Measurements from ENCODE around the gene L3MBTL4. TPM values are rescaled to one million over a fixed set of nuclear protein-coding genes. Genes with fewer than 3 reads are reported as not detected.

The L3MBTL4 gene
- total RNA-seq, 2 experiments from 2014 or later: 0.19 to 0.47 TPM

- peaks cover 8% of the 10 kb centered on the region for H3K9me3 Mint-ChIP-seq
- Histone ChIP-seq H3K27ac (ENCODE audit: low read depth in 1 of 2, low read length in 2 of 2) (no peak overlapping the region), H3K27me3 (ENCODE audit: control insufficient read depth in 1 of 2, insufficient read depth in 2 of 2, low read length in 2 of 2) (no peaks in the 10 kb centered on the region), H3K36me3 (ENCODE audit: insufficient read depth, low read length) (no peaks in the 10 kb centered on the region), H3K4me3 (ENCODE audit: low read length) (no peak overlapping the region), H3K4me1 (ENCODE audit: insufficient read depth, low read length) (no peaks in the 10 kb centered on the region), H3K9me3 (ENCODE audit: control insufficient read depth in 1 of 2, insufficient read depth in 1 of 2, low read length in 2 of 2) (peaks cover 0 to 4% of the 10 kb centered on the region in 2 experiments)
- ATAC-seq (ENCODE audit: poor library complexity) (no peak), DNase-seq (no peak)
- POLR2A ChIA-PET: no interaction called here
- H3K36me3 Mint-ChIP-seq (ENCODE audit: low read depth): no peaks in the 10 kb centered on the region
- intact Hi-C loops (cut with DNase I, micrococcal nuclease): no loop called here
- no peak overlapping the region for H3K27ac Mint-ChIP-seq
- CTCF ChIA-PET: no interaction called here
- TF ChIP-seq, protein P1, sequence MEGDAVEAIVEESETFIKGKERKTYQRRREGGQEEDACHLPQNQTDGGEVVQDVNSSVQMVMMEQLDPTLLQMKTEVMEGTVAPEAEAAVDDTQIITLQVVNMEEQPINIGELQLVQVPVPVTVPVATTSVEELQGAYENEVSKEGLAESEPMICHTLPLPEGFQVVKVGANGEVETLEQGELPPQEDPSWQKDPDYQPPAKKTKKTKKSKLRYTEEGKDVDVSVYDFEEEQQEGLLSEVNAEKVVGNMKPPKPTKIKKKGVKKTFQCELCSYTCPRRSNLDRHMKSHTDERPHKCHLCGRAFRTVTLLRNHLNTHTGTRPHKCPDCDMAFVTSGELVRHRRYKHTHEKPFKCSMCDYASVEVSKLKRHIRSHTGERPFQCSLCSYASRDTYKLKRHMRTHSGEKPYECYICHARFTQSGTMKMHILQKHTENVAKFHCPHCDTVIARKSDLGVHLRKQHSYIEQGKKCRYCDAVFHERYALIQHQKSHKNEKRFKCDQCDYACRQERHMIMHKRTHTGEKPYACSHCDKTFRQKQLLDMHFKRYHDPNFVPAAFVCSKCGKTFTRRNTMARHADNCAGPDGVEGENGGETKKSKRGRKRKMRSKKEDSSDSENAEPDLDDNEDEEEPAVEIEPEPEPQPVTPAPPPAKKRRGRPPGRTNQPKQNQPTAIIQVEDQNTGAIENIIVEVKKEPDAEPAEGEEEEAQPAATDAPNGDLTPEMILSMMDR (IDR thresholded peaks at IDR 0.05): no peak
- no peaks in the 10 kb centered on the region for H3K4me1 Mint-ChIP-seq (ENCODE audit: low read depth)
- no peaks in the 10 kb centered on the region for H3K27me3 Mint-ChIP-seq
- H3K4me3 Mint-ChIP-seq: no peak overlapping the region
Observed at GRCh38 chr18:6236258-6236657, 178.5 kb downstream of the L3MBTL4 start.

- no peak for DNase-seq
- TF ChIP-seq, protein P1 (IDR thresholded peaks at IDR 0.05): no peak
- intact Hi-C loops (cut with DNase I, micrococcal nuclease): no loop called here
- no peak overlapping the region for H3K27ac ChIP-seq (ENCODE audit: low read depth in 1 of 2, low read length in 2 of 2)
- H3K9me3 Mint-ChIP-seq: peaks cover 7% of the 10 kb centered on the region
- ChIA-PET CTCF (no interaction called here), POLR2A (no interaction called here)
- H3K4me3 ChIP-seq (ENCODE audit: low read length): no peak overlapping the region
- H3K27ac Mint-ChIP-seq: no peak overlapping the region
- no peaks in the 10 kb centered on the region for H3K27me3 ChIP-seq (ENCODE audit: control insufficient read depth in 1 of 2, insufficient read depth in 2 of 2, low read length in 2 of 2)
- H3K36me3 ChIP-seq (ENCODE audit: insufficient read depth, low read length): no peaks in the 10 kb centered on the region
- no peak for ATAC-seq (ENCODE audit: poor library complexity)
- H3K4me3 Mint-ChIP-seq: no peak overlapping the region
- H3K27me3 Mint-ChIP-seq: no peaks in the 10 kb centered on the region
- H3K9me3 ChIP-seq (ENCODE audit: control insufficient read depth in 1 of 2, insufficient read depth in 1 of 2, low read length in 2 of 2): peaks cover 4 to 7% of the 10 kb centered on the region in 2 experiments
- H3K36me3 Mint-ChIP-seq (ENCODE audit: low read depth): no peaks in the 10 kb centered on the region
- no peaks in the 10 kb centered on the region for H3K4me1 Mint-ChIP-seq (ENCODE audit: low read depth)
- no peaks in the 10 kb centered on the region for H3K4me1 ChIP-seq (ENCODE audit: insufficient read depth, low read length)
Observed at GRCh38 chr18:6222271-6222670, 192.4 kb downstream of the L3MBTL4 start.

DNA sequence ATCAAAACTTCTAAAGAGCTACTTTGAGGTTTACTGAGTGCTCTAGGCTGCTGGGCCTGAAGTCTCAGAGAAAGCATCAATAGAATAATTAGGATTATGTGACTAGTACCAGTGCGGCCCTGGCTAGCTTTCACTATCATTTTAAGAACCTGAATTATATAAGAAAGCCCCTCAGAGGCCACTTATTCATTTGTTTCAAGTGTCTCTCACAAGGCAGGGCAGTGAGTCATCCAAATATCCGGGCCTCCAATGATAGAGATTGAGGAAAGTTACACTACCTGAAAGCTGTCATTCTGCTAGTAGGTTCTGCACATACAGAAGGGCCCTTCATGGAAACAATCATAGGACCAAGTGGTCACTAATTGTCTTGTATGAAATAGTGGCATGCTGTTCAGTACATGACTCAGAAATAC is 193.1 kb downstream of the L3MBTL4 start:
- H3K4me1 Mint-ChIP-seq (ENCODE audit: low read depth): no peaks in the 10 kb centered on the region
- no peaks in the 10 kb centered on the region for H3K27me3 ChIP-seq (ENCODE audit: control insufficient read depth in 1 of 2, insufficient read depth in 2 of 2, low read length in 2 of 2)
- no peak overlapping the region for H3K4me3 ChIP-seq (ENCODE audit: low read length)
- intact Hi-C loops (cut with DNase I, micrococcal nuclease): no loop called here
- POLR2A ChIA-PET: no interaction called here
- H3K27me3 Mint-ChIP-seq: no peaks in the 10 kb centered on the region
- TF ChIP-seq, protein P1 (IDR thresholded peaks at IDR 0.05): no peak
- H3K27ac ChIP-seq (ENCODE audit: low read depth in 1 of 2, low read length in 2 of 2): no peak overlapping the region
- H3K36me3 Mint-ChIP-seq (ENCODE audit: low read depth): no peaks in the 10 kb centered on the region
- DNase-seq (no peak), ATAC-seq (ENCODE audit: poor library complexity) (no peak)
- H3K9me3 Mint-ChIP-seq: peaks cover 7% of the 10 kb centered on the region
- no peak overlapping the region for H3K4me3 Mint-ChIP-seq
- CTCF ChIA-PET: no interaction called here
- no peaks in the 10 kb centered on the region for H3K4me1 ChIP-seq (ENCODE audit: insufficient read depth, low read length)
- peaks cover 4 to 7% of the 10 kb centered on the region in 2 experiments for H3K9me3 ChIP-seq (ENCODE audit: control insufficient read depth in 1 of 2, insufficient read depth in 1 of 2, low read length in 2 of 2)
- no peak overlapping the region for H3K27ac Mint-ChIP-seq
- no peaks in the 10 kb centered on the region for H3K36me3 ChIP-seq (ENCODE audit: insufficient read depth, low read length)
